COLO668 (cell line): ENCODE measurements around the gene SLC25A33.

Experiments used
- DNase-seq: peaks from one replicate; lab custom pipeline; 2025; ENCODE audit not compliant: unreplicated experiment; lab: John Stamatoyannopoulos, UW

Gene SLC25A33

GRCh38 chr1:9599741-9600140 lies 60.5 kb downstream of the SLC25A33 start:
- no peak for DNase-seq

GRCh38 chr1:9600861-9601834 lies 61.9 kb downstream of the SLC25A33 start:
- no peak for DNase-seq

GRCh38 chr1:9601942-9602793 lies 62.9 kb downstream of the SLC25A33 start:
- DNase-seq = peak; percentile 74

GRCh38 chr1:9602794-9603167 lies 63.5 kb downstream of the SLC25A33 start:
- DNase-seq = no peak

- DNase-seq = no peak
Observed at GRCh38 chr1:9603307-9603706, 64.0 kb downstream of the SLC25A33 start.

GRCh38 chr1:9603766-9604753 lies 64.8 kb downstream of the SLC25A33 start:
- no peak for DNase-seq

- no peak for DNase-seq
Observed at GRCh38 chr1:9604836-9605235, 65.6 kb downstream of the SLC25A33 start.

- DNase-seq = no peak
Observed at GRCh38 chr1:9605946-9606455, 66.7 kb downstream of the SLC25A33 start.

GRCh38 chr1:9606458-9606857 lies 67.2 kb downstream of the SLC25A33 start:
- no peak for DNase-seq

- DNase-seq = no peak
Observed at GRCh38 chr1:9606948-9607347, 67.7 kb downstream of the SLC25A33 start.

- DNase-seq = no peak
Observed at GRCh38 chr1:9607352-9607751, 68.1 kb downstream of the SLC25A33 start.

- no peak for DNase-seq
Observed at GRCh38 chr1:9609998-9610397, 70.7 kb downstream of the SLC25A33 start.

GRCh38 chr1:9610548-9610947 lies 71.3 kb downstream of the SLC25A33 start:
- no peak for DNase-seq

GRCh38 chr1:9611716-9612115 lies 72.5 kb downstream of the SLC25A33 start:
- no peak for DNase-seq

- DNase-seq = no peak
Observed at GRCh38 chr1:9612162-9612845, 73.0 kb downstream of the SLC25A33 start.

GRCh38 chr1:9612871-9613624 lies 73.8 kb downstream of the SLC25A33 start:
- no peak for DNase-seq

GRCh38 chr1:9613625-9614299 lies 74.5 kb downstream of the SLC25A33 start:
- no peak for DNase-seq

- peak; percentile 48 for DNase-seq
Observed at GRCh38 chr1:9615316-9616063, 76.2 kb downstream of the SLC25A33 start.
